Osteoblast (primary cell): ENCODE results near the gene BOK. TPM values are rescaled to one million over a fixed set of nuclear protein-coding genes. Genes with fewer than 3 reads are reported as not detected.

ENCODE experiments used
- DNase-seq: peaks from one replicate; pipeline ENCODE4 v3.0.0; 2011; ENCODE audit warnings: low spot score, mixed read lengths; ENCODE audit not compliant: insufficient read length; ENCODE audit errors: missing footprints
- H2AFZ ChIP-seq: 2 replicates; pipeline ENCODE4 v1.6.0; 2011; ENCODE audit warnings: mild to moderate bottlenecking, low read length
- H3K27ac ChIP-seq: 2 replicates; pipeline ENCODE4 v1.5.1; 2011; ENCODE audit warnings: mild to moderate bottlenecking, low read depth, low read length, moderate library complexity
- H3K27me3 ChIP-seq: 2 replicates; pipeline ENCODE4 v1.6.0; 2012; ENCODE audit warnings: mild to moderate bottlenecking, control low read depth, inconsistent platforms, low read length, moderate library complexity; ENCODE audit not compliant: insufficient read depth
- H3K36me3 ChIP-seq: 2 replicates; pipeline ENCODE4 v1.5.1; 2011; ENCODE audit warnings: mild to moderate bottlenecking, low read length, control low read depth, moderate library complexity; ENCODE audit not compliant: insufficient read depth
- H3K4me1 ChIP-seq: 2 replicates; pipeline ENCODE4 v1.5.1; 2011; ENCODE audit warnings: mild to moderate bottlenecking, low read length, control low read depth, moderate library complexity; ENCODE audit not compliant: insufficient read depth
- H3K4me2 ChIP-seq: 2 replicates; pipeline ENCODE4 v1.6.0; 2011; ENCODE audit warnings: mild to moderate bottlenecking, low read length; ENCODE audit not compliant: insufficient read depth
- H3K4me3 ChIP-seq: fragments of 200-600 bp; sonication (generic); 3 replicates; pipeline ENCODE4 v1.5.1; 2012; ENCODE audit warnings: mild to moderate bottlenecking, low read length, inconsistent platforms; ENCODE audit not compliant: insufficient read depth
- H3K79me2 ChIP-seq: 2 replicates; pipeline ENCODE4 v1.6.0; 2012; ENCODE audit warnings: mild to moderate bottlenecking, low read length, control low read depth, inconsistent platforms; ENCODE audit not compliant: insufficient read depth
- H3K9me3 ChIP-seq: 2 replicates; pipeline ENCODE4 v1.5.1; 2011; ENCODE audit warnings: low read depth, low read length, control low read depth
- H4K20me1 ChIP-seq: 2 replicates; pipeline ENCODE4 v1.6.0; 2012; ENCODE audit warnings: mild to moderate bottlenecking, low read length, control low read depth; ENCODE audit not compliant: insufficient read depth
- CTCF ChIP-seq: IDR thresholded peaks from 2 replicates; pipeline ENCODE4 v1.5.1; 2011; ENCODE audit warnings: mild to moderate bottlenecking, low read depth, low read length, moderate library complexity; ENCODE audit errors: extremely low read depth
- total RNA-seq: library from RNA; depleted of rRNA; stranded (reverse); fragments of >200 nt; gene quantifications from 2 replicates; pipeline ENCODE4 v1.2.3, GENCODE V29; 2012

BOK gene
- total RNA-seq, 1 donor, result 41.3 TPM

DNA sequence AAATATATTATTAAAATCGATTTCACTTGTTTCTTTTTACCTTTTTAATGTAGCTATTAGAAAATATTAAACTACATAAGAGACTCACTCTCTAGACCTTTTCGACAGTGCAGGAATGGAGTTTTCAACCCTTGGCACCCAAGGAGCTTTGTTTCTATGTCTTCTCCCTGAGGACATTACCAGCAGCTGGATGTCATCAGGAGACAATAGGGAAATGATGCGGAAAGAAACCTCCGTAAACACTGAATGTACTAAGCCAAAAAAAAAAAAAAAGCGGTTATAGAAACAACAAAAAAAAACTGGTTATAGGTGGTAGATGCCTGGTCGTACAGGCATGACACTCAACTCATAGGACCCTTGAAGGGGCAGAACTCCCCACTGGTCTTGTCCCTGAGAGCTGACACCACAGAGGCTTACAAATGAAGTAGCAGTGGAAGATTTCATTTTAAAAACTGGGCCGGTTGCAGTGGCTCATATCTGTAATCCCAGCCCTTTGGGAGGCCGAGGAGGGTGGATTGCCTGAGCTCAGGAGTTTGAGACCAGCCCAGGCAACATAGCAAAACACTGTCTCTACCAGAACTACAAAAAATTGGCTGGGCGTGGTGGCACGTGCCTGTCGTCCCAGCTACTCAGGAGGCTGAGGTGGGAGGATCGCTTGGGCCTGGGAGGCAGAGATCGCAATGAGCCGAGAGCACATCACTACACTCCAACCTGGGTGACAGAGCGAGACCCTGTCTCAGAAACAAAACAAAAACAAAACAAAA lies 54.7 kb downstream of the BOK start:
- DNase-seq, result peak; percentile 14
- TF ChIP-seq CTCF, result no peak
- Histone ChIP-seq H3K9me3 (no peaks in the 10 kb centered on the region), H3K36me3 (peaks cover 9% of the 10 kb centered on the region), H2AFZ (no peak overlapping the region), H3K4me2 (no peak overlapping the region), H3K4me1 (peaks cover 4% of the 10 kb centered on the region), H3K27me3 (no peaks in the 10 kb centered on the region), H3K4me3 (no peak overlapping the region), H3K79me2 (peaks cover 76% of the 10 kb centered on the region), H4K20me1 (peaks cover 24% of the 10 kb centered on the region), H3K27ac (no peak overlapping the region)

GRCh38 chr2:241615041-241615440 lies 56.5 kb downstream of the BOK start:
- Histone ChIP-seq H4K20me1 (peaks cover 29% of the 10 kb centered on the region), H3K9me3 (no peaks in the 10 kb centered on the region), H2AFZ (no peak overlapping the region), H3K27me3 (no peaks in the 10 kb centered on the region), H3K79me2 (peaks cover 74% of the 10 kb centered on the region), H3K27ac (no peak overlapping the region), H3K4me1 (peaks cover 4% of the 10 kb centered on the region), H3K4me3 (no peak overlapping the region), H3K4me2 (no peak overlapping the region), H3K36me3 (peaks cover 9% of the 10 kb centered on the region)
- TF ChIP-seq CTCF, result no peak
- DNase-seq, result no peak

DNA sequence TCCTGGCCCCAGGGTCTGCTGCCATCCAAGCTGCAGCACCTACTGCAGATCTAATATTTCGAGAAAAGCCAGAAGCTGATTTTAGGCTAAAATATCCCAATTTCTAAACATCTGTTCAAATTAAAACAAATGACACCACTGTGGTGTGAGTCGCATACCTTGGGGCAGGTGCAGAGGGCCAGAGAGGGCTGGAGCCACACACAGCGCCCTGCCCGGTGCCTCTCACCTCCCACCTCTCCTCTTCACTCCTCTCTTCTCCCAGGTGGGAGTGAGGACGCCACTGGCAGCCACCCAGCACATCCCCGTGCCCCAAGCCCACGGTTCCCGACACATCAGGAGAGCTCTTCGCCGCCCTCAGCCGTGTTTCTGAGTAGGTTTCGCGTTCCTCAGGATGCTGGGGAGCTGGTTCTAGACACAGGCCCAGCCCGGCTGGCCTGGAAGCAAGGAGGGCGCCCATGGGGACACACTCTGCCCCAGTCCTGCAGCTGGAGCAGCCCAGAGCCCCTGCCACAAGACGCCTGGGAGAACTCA lies 57.0 kb downstream of the BOK start:
- H3K4me3 ChIP-seq, result no peak overlapping the region
- no peaks in the 10 kb centered on the region for H3K9me3 ChIP-seq
- no peaks in the 10 kb centered on the region for H3K27me3 ChIP-seq
- TF ChIP-seq CTCF, result no peak
- peaks cover 72% of the 10 kb centered on the region for H3K79me2 ChIP-seq
- peaks cover 9% of the 10 kb centered on the region for H3K36me3 ChIP-seq
- no peak overlapping the region for H2AFZ ChIP-seq
- H3K4me1 ChIP-seq, result peaks cover 4% of the 10 kb centered on the region
- no peak for DNase-seq
- no peak overlapping the region for H3K27ac ChIP-seq
- no peak overlapping the region for H3K4me2 ChIP-seq
- peaks cover 29% of the 10 kb centered on the region for H4K20me1 ChIP-seq
